Measurements from ENCODE around the gene RASGRF1.

Gene RASGRF1

DNA sequence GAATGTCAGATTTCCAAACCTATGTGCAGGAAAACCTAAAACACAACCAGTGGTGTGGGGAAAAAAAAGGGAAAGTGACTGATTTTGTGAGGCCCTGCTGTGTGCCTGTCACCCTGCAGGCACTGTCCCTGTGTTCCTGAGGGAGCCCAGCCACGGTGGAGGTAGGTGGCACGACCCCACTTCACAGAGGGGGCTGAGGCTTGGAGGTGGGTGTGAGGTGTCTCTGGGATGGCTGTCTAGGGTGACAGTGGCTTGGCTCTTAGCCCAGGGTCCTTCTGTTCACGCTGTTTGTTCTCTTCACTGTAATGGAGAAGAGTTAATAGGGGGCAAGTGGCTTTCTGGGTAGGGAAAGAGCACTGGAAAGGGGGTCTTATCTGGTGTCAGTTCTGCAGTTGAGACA lies 22.6 kb downstream of the RASGRF1 start:
- DNase-seq (ENCODE audit: low spot score) = no peak

DNA sequence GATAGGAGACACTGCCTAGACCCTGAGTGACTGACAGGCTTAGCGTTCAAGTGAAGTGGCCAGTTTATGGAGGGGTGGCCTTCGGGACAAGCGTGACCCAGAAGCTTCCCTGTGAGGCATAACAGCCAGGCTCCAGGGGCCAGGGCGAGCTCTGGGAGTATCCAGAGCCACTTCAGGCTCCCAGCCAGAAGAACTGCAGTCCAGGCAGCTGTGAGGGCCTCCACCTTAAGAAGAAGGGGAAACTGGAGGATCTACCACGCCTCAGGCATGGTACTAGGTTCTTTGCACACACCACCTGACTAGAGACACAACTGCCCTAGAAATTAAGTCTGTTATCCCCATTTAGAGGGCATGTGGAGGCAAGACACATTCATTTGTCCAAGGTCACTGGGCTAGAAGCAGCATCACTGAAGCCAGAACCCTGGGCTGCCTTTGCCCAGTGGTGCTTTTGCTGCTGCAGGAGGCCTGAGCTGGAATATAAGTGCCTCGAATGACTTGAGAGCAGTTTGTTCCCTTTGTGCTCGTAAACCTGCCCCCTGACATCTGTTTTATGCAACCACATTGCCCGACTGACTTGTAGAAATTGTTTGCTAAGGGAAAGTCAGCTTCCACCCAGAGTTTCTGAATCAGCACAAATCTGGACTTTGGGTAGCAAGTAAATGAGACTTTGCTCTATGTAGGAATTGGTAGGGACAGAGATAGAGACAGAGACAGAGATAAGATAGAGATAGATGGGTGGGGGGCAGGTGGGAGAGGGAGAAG lies 23.3 kb downstream of the RASGRF1 start:
- no peak for DNase-seq (ENCODE audit: low spot score)

DNA sequence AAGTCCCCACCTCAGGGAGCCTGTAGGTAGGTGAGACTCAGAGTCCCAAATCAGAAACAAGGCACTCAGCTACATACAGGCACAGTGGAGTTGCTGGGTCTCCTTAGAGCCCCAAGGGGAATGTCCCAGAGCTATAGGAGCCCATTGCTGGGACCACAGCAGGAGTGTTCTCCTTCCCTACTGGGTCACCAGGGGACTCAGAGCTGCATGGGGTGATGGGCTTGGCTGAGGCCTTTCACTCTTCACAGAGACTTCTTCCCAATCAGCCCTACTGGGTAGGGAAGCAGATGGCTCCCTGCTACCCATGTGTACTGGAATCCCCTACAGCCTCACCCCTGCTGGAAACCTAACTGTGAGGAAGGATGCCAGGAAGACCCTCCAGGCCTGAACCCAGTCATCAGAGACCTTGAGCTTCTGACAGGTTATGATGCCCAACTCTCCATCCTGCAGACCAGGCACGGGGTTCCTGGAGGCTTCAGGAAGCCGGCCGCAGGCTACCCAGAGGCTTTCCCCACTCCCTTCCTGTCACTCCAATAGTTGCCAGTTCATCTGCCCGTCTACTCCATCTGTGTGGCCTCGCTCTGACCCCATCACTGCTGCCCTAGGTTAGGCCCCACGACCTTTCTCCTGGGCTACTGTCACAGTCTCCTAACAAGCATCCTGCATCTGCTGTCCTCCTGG lies 24.0 kb downstream of the RASGRF1 start:
- no peak for DNase-seq (ENCODE audit: low spot score)

DNA sequence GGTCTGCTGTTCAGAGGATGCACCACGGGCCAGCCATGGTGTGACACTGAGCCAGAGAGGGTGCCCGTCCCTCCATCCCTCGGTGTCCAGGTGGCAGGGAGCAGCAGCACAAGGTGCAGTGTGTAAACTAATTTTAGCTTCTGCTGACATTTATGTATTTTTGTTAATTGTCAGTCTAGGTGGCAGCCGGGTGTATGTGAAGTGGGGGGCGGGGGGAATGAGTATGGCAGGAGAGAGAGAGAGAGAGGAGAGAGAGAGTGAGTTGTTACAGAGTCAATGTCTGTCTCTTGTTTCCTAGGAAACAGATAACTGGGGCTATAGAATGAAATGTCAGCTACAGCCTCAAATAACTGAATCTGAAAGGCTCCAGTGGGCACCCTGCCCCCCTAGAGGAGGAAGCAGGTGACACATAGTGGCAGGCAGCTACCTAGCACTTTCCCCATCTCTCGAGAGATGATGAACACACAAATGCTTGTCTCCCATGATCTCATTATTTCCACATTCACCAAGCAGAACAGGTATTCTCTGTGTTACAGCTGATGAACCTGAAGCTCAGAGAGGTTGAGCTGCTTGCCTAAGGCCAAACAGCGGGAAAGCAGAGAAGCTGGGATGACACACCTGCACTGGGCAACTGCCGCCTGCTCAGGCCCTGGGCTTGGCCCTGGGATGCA lies 24.7 kb downstream of the RASGRF1 start:
- DNase-seq (ENCODE audit: low spot score) = no peak

DNA sequence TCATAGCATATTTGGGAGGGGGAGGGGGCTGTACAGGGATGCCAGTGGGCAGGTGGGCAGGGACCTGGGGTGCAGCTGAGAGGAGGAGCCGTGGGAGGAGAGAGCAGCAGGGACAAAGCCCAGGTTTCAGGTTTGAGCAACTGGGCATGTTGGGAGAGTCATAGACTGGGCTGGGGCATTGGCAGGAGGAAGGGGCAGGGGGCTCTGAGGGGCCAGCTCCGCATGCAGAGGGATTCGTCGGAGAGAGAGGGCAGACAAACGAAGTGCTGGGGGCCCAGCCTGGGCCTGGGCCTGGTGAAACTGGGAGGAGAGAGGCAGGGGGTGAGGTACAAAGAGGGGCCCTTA lies 25.2 kb downstream of the RASGRF1 start:
- no peak for DNase-seq (ENCODE audit: low spot score)

DNA sequence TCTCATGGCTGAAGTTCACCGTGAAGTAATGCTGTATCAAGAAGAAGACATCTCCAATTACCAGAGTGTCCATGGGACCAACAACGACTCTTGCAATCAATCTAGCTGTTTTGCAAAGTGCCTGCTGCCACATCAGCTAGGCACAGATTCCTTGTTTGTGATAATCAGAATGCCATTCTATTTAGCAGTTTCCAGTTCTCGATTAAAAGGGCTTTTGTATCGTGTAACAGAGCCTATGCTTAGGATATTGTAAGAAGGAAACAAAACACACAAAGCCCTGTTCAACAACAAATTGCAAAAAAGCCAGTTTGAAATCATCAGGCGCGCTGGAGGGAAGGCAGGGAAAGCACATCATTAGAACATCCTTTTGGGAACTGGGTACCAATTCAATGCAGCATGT lies 26.1 kb downstream of the RASGRF1 start:
- no peak for DNase-seq (ENCODE audit: low spot score)

DNA sequence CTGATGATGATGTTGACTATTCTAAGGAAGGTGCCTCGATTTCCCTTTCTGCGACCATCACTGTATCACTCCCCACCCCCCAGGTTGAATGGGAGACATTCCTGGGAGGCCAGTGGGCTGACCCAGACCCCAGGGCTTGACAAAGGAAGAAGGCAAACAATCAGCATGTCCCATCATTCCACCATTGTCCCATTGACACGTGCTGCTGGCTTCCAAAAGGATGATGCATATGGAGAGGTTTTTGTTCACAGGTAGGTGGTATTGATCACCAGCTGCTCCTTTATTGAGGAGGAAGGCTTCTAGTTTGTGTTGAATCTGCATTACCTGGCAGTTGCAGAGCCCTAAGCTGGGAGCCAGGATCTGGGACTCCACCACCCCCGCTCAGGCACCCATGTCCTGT lies 30.4 kb downstream of the RASGRF1 start:
- DNase-seq (ENCODE audit: low spot score) = no peak

DNA sequence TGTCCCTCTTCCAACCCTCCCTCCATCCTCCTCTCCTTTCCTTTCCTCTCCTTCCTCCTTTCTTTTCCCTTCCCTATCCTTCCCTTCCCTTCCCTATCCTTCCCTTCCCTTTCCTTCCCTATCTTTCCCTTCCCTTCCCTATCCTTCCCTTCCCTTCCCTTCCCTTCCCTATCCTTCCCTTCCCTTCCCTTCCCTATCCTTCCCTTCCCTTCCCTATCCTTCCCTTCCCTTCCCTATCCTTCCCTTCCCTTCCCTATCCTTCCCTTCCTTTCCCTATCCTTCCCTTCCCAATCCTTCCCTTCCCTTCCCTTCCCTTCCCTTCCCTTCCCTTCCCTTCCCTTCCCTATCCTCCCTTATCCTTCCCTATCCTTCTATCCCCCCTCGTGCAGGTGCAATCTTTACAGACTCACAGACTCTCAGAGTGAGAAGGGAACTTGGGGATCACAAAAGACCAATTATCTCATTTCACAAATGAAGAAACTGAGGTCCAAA lies 31.5 kb downstream of the RASGRF1 start:
- DNase-seq (ENCODE audit: low spot score) = no peak

DNA sequence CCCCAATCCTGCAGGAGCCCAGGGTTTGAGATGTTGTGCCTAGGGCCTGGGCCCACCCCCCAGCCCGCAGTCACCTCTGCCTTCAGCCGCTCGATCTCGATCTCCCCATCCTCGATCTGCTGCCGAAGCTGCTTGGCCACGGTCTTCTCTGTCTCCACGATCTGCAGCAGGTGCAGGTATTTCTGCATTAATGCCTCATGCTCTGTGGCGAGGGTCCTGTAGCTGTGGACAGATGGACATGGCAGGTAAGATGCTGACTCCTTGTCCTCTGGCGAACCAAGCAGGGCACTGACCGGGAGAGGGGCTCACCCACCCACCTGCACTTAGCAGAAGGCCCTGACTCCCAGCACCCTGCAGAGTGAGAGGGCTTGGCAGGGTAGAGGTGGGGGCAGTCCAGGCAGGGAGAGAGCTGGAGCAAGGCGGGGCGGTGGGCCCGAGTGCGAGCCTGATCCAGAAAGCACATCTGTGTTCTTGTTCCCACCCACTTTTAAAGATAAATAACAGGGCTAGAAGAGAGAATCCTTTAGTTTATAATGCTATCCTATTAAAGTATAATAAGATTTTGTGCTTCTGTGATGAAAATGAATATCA lies 32.2 kb downstream of the RASGRF1 start:
- DNase-seq (ENCODE audit: low spot score) = no peak

DNA sequence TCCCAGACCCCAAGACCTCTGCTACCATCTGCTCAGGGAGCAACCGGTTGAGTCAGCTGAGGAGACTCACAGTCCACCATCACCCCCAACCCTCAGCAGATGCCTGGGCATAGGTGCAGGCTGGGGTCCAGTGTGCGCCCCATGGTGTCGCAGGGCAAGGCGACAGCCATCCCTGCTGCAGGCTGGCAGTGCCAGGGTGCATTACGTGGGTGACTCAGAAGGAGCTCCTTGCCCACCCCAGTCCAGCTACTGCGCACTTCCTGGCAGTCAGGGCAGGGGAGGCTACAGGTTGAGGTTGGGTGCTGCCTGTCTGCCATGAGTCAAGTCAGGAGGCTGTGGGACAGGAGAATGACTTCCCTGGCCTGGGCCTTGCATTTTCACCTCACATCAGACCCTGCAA lies 33.5 kb downstream of the RASGRF1 start:
- no peak for DNase-seq (ENCODE audit: low spot score)

DNA sequence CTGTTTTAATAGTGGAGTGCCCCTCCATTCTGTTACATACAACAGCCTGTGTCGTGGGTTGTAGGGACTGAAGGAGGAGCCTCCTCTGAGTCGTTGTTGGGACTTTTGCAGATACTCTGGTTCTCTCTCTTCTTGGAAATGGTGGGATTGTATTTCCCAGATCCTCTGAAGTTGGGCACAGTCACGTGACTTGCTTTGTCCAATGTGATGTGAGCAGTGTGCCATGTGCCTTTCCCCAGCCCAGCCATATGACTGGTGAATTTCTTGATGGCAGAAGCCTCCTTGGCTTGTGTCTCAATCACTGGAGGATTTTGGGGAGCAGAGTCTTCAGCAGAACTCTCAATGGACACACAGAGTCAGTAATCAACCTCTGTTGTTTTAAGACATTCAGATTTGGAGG lies 36.2 kb downstream of the RASGRF1 start:
- no peak for DNase-seq (ENCODE audit: low spot score)

DNA sequence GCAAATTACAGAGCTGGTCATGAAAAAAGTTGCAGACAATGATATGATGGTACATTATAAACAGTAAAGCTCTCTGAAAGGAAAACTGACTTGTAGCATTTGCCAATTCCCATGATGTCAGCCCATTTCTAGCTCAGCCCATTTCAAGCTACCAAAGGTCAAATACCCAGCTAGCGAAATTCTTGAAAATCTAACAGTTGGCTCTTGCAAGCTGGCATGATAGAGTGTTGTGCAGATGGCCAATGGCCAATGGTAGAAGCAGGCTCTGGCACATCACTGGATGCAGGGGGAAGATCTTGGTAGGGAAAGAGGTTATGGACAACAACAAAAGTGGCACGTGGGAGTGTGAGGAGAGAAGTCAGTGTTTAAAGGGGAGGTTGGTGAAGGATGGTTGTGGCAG lies 36.7 kb downstream of the RASGRF1 start:
- no peak for DNase-seq (ENCODE audit: low spot score)

DNA sequence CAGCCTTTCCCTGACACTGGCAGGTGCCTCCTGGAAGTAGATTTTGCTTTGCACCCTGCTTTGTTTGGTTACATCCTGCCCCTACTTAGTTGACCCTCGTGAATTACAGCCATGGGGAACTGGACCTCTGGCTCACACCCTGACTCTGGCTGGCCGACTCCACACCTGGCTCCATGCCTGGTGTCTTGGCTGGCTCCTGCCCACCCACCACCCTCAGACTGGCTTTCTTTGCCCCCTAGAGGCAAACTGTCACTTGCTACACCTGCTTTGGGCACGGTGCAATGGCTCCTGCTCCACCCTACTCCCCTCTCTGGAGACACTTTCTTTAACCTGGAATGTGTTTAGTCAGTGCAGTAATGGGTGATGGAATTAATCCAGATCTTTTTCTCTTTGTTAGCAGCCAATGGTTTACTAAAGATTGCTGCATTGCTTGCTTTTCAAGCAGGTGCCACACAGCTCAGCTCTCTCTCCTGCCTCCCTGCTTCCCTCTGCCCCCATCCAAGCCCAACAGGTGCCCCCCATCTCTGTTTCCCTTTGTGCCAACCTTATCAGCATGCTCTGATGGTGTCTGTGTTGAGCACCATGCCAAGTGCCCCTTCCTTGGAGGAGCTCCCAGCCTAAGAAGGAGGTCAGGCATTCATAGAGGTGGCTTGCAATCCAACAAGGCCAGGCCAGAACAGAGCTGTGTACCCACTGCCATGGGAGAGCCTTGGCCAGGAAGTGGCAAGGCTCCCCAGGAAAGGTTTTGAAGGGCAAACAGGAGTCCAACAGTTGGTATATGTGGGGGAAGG lies 38.4 kb downstream of the RASGRF1 start:
- DNase-seq (ENCODE audit: low spot score) = no peak

DNA sequence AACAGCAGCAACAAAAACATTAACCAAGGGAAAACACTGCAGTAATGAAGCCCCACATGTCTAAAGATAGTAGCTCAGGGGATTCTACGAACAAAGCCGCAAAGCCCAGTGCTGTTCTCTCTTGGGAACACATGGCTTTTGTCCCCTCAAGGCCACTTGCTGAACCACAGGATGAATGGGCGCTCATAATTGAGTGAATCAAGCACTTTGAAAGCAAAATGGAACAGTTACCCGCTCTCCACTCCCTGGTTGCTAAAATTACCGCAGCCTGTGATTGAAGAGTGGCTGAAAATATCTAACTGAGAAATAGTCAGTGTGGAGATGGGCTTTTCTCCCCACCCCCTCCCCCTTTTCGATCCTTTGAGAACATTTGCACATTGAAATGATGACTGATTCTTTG lies 39.6 kb downstream of the RASGRF1 start:
- DNase-seq (ENCODE audit: low spot score) = no peak

DNA sequence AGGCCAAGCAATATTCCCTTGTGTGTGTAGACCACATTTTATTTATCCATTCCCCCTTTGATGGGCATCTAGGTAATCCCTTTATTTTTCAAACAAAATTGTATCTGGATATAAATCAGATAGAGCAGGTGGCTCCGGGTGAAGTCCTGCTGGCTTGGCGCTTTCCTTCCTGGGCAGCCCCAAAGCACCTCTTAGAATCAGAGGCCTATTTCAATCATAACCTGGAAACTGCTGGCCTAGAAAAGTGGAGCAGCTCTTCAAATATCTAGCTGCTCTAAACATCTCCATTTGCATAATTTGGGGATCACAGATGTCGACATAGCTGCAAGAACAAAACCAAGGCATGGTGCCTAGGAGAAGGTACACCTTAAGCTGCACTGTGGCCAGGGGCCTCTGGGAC lies 40.2 kb downstream of the RASGRF1 start:
- no peak for DNase-seq (ENCODE audit: low spot score)

DNA sequence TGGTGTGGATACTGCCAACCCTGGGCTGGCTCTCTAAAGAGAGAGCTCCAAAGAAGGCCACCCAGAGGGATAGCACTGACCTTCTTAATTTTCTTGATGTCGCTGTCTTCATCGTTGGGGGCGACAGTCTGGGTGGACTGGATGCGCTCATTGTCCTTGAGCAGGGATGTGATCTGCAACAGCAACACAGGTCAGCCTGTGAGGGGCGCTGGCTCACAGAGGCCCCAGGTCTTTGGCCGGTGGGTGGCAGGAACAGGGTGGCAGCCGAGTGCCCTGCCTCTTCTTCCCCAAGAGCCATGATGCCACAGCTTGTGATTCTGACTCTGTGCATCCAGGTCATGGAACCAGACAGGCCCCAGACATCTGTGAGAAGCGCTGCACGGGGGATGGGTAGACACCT lies 41.2 kb downstream of the RASGRF1 start:
- no peak for DNase-seq (ENCODE audit: low spot score)

DNA sequence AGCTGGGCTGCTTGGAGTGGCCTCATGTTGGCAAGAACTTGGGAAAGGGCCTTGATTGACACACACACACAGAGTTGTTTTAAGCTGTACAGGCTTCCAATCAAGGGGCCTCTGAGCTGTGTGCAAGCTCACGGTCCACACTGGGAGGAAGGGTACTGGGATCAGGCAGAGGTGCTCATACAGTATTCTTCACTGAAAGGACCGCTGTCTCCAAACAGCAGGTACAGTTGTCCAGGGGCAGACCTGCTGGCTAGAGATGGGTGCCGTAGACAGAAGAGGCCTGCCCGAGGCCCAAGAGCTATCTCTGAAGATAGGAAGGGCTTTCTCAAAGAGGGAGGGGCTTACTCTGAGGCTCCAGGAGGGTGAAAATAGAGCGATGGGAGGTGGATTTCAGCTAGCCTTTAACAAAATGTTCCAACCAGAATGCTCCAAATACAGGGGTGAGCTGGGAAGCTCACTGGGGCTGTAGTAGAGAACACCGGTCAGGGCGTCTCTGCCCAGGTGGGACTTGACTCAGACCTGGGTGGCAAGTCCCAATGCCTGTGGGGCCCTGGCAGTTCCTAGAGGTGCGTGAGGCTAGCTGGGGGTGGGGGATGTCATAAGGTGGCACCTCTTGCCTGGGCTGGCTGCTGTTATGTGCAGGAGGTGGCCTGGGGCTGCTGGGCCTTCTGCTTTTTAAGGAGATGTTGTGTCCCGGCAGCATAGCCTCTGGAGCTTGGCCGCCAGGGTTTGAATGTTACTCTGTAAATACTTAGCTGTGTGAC lies 42.7 kb downstream of the RASGRF1 start:
- DNase-seq (ENCODE audit: low spot score) = no peak

DNA sequence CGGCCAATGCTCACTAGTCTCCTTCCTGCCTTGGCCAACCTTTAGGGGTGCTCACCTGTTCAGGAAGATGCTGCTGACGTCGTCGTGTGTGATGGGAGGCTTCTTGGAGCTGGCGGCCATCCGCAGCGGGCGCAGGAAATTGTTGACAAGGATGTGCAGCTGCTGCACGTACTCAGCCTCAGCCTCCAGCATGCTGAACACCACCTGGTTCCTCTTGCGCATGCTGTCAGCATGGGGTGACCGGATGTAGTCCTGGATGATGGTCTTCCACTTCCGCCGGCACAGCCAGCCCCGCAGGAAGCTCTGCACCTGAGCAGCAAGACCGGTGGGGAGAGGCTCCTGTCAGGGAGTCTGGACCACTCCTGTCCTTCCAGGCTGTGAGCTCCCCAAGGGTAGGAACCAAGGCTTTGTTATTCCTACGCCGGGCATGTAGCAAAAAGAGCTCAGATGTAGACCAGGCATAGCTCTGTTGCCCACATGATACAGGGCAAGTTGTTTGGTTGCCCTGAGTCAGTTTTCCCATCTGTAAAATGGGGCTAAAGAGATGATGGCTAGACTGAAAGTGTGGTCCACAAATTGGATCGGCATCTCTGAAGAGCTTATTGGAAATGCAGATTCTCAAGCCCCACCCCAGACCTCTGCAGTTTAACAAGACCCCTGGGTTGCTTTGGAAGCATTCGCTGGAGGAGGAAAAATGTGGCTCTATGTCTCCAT lies 43.7 kb downstream of the RASGRF1 start:
- no peak for DNase-seq (ENCODE audit: low spot score)

DNA sequence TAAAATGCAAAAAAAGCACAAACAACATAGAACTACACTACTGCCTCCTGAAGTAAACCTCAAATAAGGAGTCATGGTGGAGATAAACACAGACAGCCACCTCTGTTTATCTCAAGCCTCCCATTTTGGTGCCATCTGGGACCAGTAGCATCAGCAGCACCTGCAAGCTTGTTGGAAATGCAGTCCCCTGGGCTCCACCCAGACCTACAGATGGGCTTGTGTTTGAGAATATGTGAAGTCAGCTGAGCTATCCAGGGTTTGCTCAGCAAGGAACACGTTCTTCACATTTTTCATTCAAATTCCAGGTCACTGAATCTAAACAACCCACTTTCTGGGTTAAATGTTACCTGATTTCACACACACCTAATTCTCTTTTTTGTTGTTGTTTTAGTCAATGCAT lies 45.5 kb downstream of the RASGRF1 start:
- DNase-seq (ENCODE audit: low spot score) = no peak

DNA sequence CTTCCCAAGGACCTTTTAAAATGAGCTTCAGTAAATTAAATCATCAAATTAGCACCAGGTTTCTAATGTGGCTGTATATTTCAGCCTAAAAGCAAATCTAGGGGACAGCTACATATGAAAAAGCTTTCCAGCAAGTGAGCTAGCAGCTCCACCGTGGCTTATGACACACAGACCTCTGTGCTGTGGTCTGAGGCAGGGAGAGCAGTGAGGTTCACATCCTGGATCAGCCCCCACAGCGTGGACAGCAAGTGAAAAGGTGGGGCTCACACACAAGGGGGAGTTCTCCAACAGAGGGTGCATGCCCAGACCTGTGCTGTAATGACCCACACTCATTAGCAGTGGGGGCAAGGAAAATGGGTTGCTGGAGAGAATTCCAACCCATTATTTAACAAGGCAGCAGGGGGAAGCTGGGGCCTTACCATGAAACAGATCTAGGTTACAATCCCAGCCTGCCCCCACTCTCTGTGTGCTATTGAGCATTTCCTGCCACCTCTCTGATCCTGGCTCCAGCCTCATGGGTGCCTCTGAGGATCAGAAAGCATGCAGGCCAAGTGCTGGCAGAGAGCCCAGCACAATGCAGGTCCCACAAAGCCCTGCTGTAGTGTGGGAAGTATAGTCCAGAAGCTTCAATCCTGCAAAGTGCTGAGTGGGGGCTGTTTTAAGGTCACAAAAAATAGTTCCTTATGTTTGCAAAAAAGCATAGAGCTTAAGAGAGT lies 48.2 kb downstream of the RASGRF1 start:
- DNase-seq (ENCODE audit: low spot score) = no peak
